K562 (cell line): Measurements from ENCODE around the gene MKRN2OS. TPM values are rescaled to one million over a fixed set of nuclear protein-coding genes. Genes with fewer than 3 reads are reported as not detected.

ENCODE experiments used
- ATAC-seq: fragments of 200-7000 bp; cut with Tn5 transposase; 3 replicates; pipeline ENCODE4 v1.9.1; 2020; ENCODE audit warnings: moderate library complexity
- BruUV-seq: library from RNA; stranded (reverse); fragments of 400-500 nt; replicated peaks from 2 replicates; lab custom pipeline; 2021; lab: Mats Ljungman, UMichigan
- CTCF ChIA-PET: fragments of 300-600 bp; formaldehyde crosslinking; extraction: SDS; loops from one replicate; lab custom pipeline; 2021; ENCODE audit warnings: low intra/inter-chr PET ratio; lab: Yijun Ruan, JAX
- POLR2A ChIA-PET: fragments of 300-600, 350-650 bp; sonication (Branson Sonifier 250); formaldehyde crosslinking; extraction: SDS; loops from one replicate; lab custom pipeline; 2021; ENCODE audit warnings: antibody characterized with exemption, inconsistent platforms; lab: Yijun Ruan, JAX
- DNase-seq, 4 experiments: peaks; one replicate each; pipeline versions ENCODE4 v3.0.0 to v3.0.0-alpha.2; 2011 to 2018; ENCODE audit warnings: low spot score in 3 of 4, mixed read lengths in 3 of 4; ENCODE audit errors: extremely low read depth in 1 of 4
- FAIRE-seq: peaks from 2 replicates; lab custom pipeline; 2011; peaks lifted over from hg19 to GRCh38; lab: Jason Lieb, UNC
- H2AFZ ChIP-seq: 2 replicates; pipeline ENCODE4 v1.6.0; 2011; ENCODE audit warnings: low read depth, low read length, control low read depth, inconsistent platforms
- H3K27ac ChIP-seq: fragments of 200-600 bp; 3 replicates; pipeline ENCODE4 v1.8.0; 2011; ENCODE audit warnings: low read depth, mild to moderate bottlenecking, control low read depth, inconsistent platforms, low read length, moderate library complexity, mixed read lengths; ENCODE audit errors: extremely low read depth
- H3K27me3 ChIP-seq, 2 experiments: fragments of 300-600 bp in 1 of 2; 2 replicates in 1 of 2; 3 replicates in 1 of 2; pipeline versions ENCODE4 v1.6.0 to v1.8.0; 2011; ENCODE audit warnings: inconsistent platforms in 2 of 2, low read length in 2 of 2, mild to moderate bottlenecking in 1 of 2, mixed read lengths in 1 of 2, moderate library complexity in 1 of 2; ENCODE audit not compliant: control insufficient read depth in 2 of 2, insufficient read depth in 2 of 2
- H3K36me3 ChIP-seq: fragments of 300-600 bp; 3 replicates; pipeline ENCODE4 v1.8.0; 2011; ENCODE audit warnings: mild to moderate bottlenecking, low read length, inconsistent platforms; ENCODE audit not compliant: control insufficient read depth, insufficient read depth
- H3K4me1 ChIP-seq, 2 experiments: fragments of 200-600 bp in 1 of 2; replicated peaks in 1 of 2; 2 replicates in 1 of 2; 3 replicates in 1 of 2; pipeline versions ENCODE4 v1.5.1 to v1.8.0; 2011; ENCODE audit warnings: inconsistent platforms in 2 of 2, low read length in 2 of 2, mild to moderate bottlenecking in 1 of 2, mixed read lengths in 1 of 2, moderate library complexity in 1 of 2; ENCODE audit not compliant: control insufficient read depth in 2 of 2, insufficient read depth in 2 of 2
- H3K4me2 ChIP-seq: 2 replicates; pipeline ENCODE4 v1.6.1; 2011; ENCODE audit warnings: low read length, control low read depth, inconsistent platforms, mixed read lengths; ENCODE audit not compliant: insufficient read depth
- H3K4me3 ChIP-seq: fragments of 200-600 bp; sonication (generic), shearing (Covaris generic); 2 replicates; pipeline ENCODE4 v1.5.1; 2016; ENCODE audit warnings: control low read depth, inconsistent platforms
- H3K79me2 ChIP-seq: fragments of 200-600 bp; 3 replicates; pipeline ENCODE4 v1.8.0; 2011; ENCODE audit warnings: low read length, inconsistent platforms; ENCODE audit not compliant: control insufficient read depth, insufficient read depth
- H3K9ac ChIP-seq, 2 experiments: 2 replicates each; pipeline versions ENCODE4 v1.6.0 to v1.6.1; 2011; ENCODE audit warnings: low read depth in 2 of 2, low read length in 2 of 2, control low read depth in 1 of 2, inconsistent platforms in 1 of 2, mild to moderate bottlenecking in 1 of 2, mixed read lengths in 1 of 2; ENCODE audit not compliant: insufficient read depth in 1 of 2
- H3K9me1 ChIP-seq: one replicate; pipeline ENCODE4 v1.6.0; 2011; ENCODE audit warnings: inconsistent platforms, mild to moderate bottlenecking, low read length, moderate library complexity; ENCODE audit not compliant: control insufficient read depth, insufficient read depth
- H3K9me3 ChIP-seq: replicated peaks from 2 replicates; pipeline ENCODE4 v1.5.1; 2011; ENCODE audit warnings: low read depth, low read length, inconsistent platforms; ENCODE audit not compliant: control insufficient read depth, insufficient read depth
- H4K20me1 ChIP-seq: replicated peaks from 2 replicates; pipeline ENCODE4 v1.6.1; 2011; ENCODE audit warnings: low read length, inconsistent platforms, mixed read lengths; ENCODE audit not compliant: control insufficient read depth, insufficient read depth
- ARID1B ChIP-seq: fragments of 450-650 bp; IDR thresholded peaks from 2 replicates; pipeline ENCODE4 v1.6.1; 2016; ENCODE audit warnings: antibody characterized with exemption, mild to moderate bottlenecking, inconsistent platforms
- CBFA2T3 ChIP-seq: fragments of 450-650 bp; IDR thresholded peaks from 2 replicates; pipeline ENCODE4 v1.6.1; 2017
- E2F3 ChIP-seq: fragments of 250-450 bp; sonication (Bioruptor Pico); IDR thresholded peaks from 2 replicates; pipeline ENCODE4 v1.4.0; 2020; ENCODE audit warnings: mild to moderate bottlenecking
- EHMT2 ChIP-seq: fragments of 450-650 bp; IDR thresholded peaks from 2 replicates; pipeline ENCODE4 v1.6.1; 2018; ENCODE audit warnings: antibody characterized with exemption
- EZH2 ChIP-seq: IDR thresholded peaks from 2 replicates; pipeline ENCODE4 v1.6.1; 2012; ENCODE audit warnings: low read depth, mild to moderate bottlenecking, inconsistent platforms, low read length, borderline replicate concordance
- HMG20B ChIP-seq: fragments of 250-450 bp; sonication (Bioruptor Pico); IDR thresholded peaks from 2 replicates; pipeline ENCODE4 v1.5.0; 2021; ENCODE audit warnings: mild to moderate bottlenecking
- HMGN3 ChIP-seq: IDR thresholded peaks from 2 replicates; pipeline ENCODE4 v1.6.1; 2011; ENCODE audit warnings: borderline replicate concordance, low read depth, mild to moderate bottlenecking, mixed read lengths, low read length; ENCODE audit not compliant: insufficient read length; ENCODE audit errors: extremely low read depth
- MECOM ChIP-seq: fragments of 250-450 bp; sonication (Bioruptor Pico); IDR thresholded peaks from 2 replicates; pipeline ENCODE4 v1.8.0; 2022; ENCODE audit warnings: inconsistent platforms
- MEF2A ChIP-seq: IDR thresholded peaks from 2 replicates; pipeline ENCODE4 v1.6.1; 2011; ENCODE audit warnings: low read depth, mild to moderate bottlenecking, low read length, moderate library complexity; ENCODE audit not compliant: control insufficient read depth
- TBP ChIP-seq: optimal IDR thresholded peaks from 2 replicates; pipeline ENCODE3; 2011; ENCODE audit warnings: low read depth, low read length, improper control_type of control experiment
- THRA ChIP-seq: fragments of 450-650 bp; IDR thresholded peaks from 2 replicates; pipeline ENCODE4 v1.6.1; 2017; ENCODE audit warnings: mild to moderate bottlenecking, moderate library complexity
- ZMIZ1 ChIP-seq, 2 experiments: fragments of 150-350 bp in 1 of 2; IDR thresholded peaks; 2 replicates each; pipeline ENCODE4 v1.6.1; 2012 to 2016; ENCODE audit warnings: low read depth in 2 of 2, low read length in 2 of 2, mild to moderate bottlenecking in 1 of 2, moderate library complexity in 1 of 2
- ZNF444 ChIP-seq: fragments of 250-450 bp; sonication (Bioruptor Pico); IDR thresholded peaks from 2 replicates; pipeline ENCODE4 v1.4.0; 2020; ENCODE audit warnings: mild to moderate bottlenecking, moderate library complexity
- WGBS: fragments of 100-300 bp; shearing (Covaris generic); methylation state at CpG from one replicate; pipeline ENCODE4 v1.1.6; 2016; ENCODE audit warnings: low coverage, mixed read lengths; ENCODE audit not compliant: insufficient coverage; ENCODE audit errors: missing lambda C conversion rate; 5-methylcytosine and 5-hydroxymethylcytosine counted together
- in situ Hi-C: fragments of 300-500 bp; cut with MboI; formaldehyde crosslinking; loops from 4 replicates; pipeline ENCODE4 v1.15.0; 2018; ENCODE audit warnings: inconsistent platforms, mixed read lengths
- intact Hi-C: fragments of 100-400 bp; cut with micrococcal nuclease; formaldehyde crosslinking; loops from 2 replicates; pipeline ENCODE4 v1.14.2; 2022
- polyA plus RNA-seq, 8 experiments: library from polyadenylated mRNA; depleted of rRNA in 4 of 8; stranded (reverse) in 5 of 8; unstranded in 3 of 8; fragments of >200 nt; fragmentation: Nextera tagmentation in 2 of 8; fragmentation: Illumina TruSeq in 1 of 8; extraction: Ambion mirVana in 2 of 8; extraction: Trizol in 1 of 8; gene quantifications; 2 replicates each; pipeline versions ENCODE4 v1.2.1 to v1.2.3, GENCODE V29; 2011 to 2014; ENCODE audit warnings: inconsistent platforms in 1 of 8, missing spikeins in 1 of 8
- total RNA-seq, 7 experiments: library from RNA; depleted of rRNA in 6 of 7; stranded (reverse); fragments of >200 nt in 6 of 7; fragmentation: Illumina TruSeq in 2 of 7; extraction: Trizol in 2 of 7; gene quantifications; 2 replicates each; pipeline versions ENCODE4 v1.2.1 to v1.2.3, GENCODE V29; 2011 to 2021; ENCODE audit warnings: low replicate concordance in 1 of 7

Gene MKRN2OS
- total and polyA plus RNA-seq, 9 of the 15 experiments (the other 6 are each of a cell fraction or from before 2014, with no cell fraction given), result 0.11 to 0.27 (median 0.17) TPM; not detected in 6

GRCh38 chr3:12490547-12490946, 54.8 kb downstream of the MKRN2OS start:
- POLR2A ChIA-PET, result no interaction called here
- Histone ChIP-seq H3K4me3 (no peak overlapping the region), H3K9me1 (no peaks in the 10 kb centered on the region), H3K27me3 (no peaks in the 10 kb centered on the region), H3K4me2 (no peak overlapping the region), H3K9me3 (no peaks in the 10 kb centered on the region), H3K9ac (no peak overlapping the region), H4K20me1 (no peaks in the 10 kb centered on the region), H3K79me2 (peaks cover 33% of the 10 kb centered on the region), H3K4me1 (peaks cover 0 to 1% of the 10 kb centered on the region in 2 experiments; a peak in 3 of 5 replicates), H3K27ac (no peak overlapping the region), H2AFZ (no peak overlapping the region), H3K36me3 (peaks cover 86% of the 10 kb centered on the region)
- DNase-seq (no peak), FAIRE-seq (no peak), ATAC-seq (no peak)
- no peak for TF ChIP-seq THRA
- no peak for TF ChIP-seq HMG20B (CRISPR knock-in tag)
- TF ChIP-seq TBP, result no peak
- no peak for TF ChIP-seq EZH2
- TF ChIP-seq MEF2A, result no peak
- no peak for TF ChIP-seq ZMIZ1 (IDR thresholded peaks at IDR 0.05; ENCODE audit: low read depth in 2 of 2, low read length in 2 of 2)
- no peak for TF ChIP-seq E2F3 (CRISPR knock-in tag)
- TF ChIP-seq HMGN3, result no peak
- TF ChIP-seq ARID1B, result no peak
- TF ChIP-seq ZNF444 (CRISPR knock-in tag), result no peak
- no peak for TF ChIP-seq CBFA2T3
- TF ChIP-seq EHMT2, result no peak
- no peak for TF ChIP-seq MECOM
- intact Hi-C loops, result no loop called here
- CTCF ChIA-PET, result no interaction called here
- in situ Hi-C loops, result no loop called here
- WGBS, result 89% methylated on average over 3 of the region's 3 CpGs
- no TSS peak for BruUV-seq
